ENCODE measurements around the gene SLC6A1. TPM values are rescaled to one million over a fixed set of nuclear protein-coding genes. Genes with fewer than 3 reads are reported as not detected.

SLC6A1 gene
- total and polyA plus RNA-seq, 2 of the 8 experiments (the other 6 are each of a cell fraction or from before 2014, with no cell fraction given), result 0.30 to 0.63 TPM

- WGBS, 2 experiments (ENCODE audit: extremely low coverage in 1 of 2, insufficient coverage in 1 of 2, insufficient read length in 1 of 2, insufficient replicate concordance in 2 of 2, low coverage in 1 of 2, low lambda C conversion rate in 2 of 2, missing lambda C conversion rate in 1 of 2), result 98% methylated on average over 4 of the region's 4 CpGs; no CpG with 5 or more reads in 1 of the 2 experiments
- CTCF ChIA-PET (ENCODE audit: partially characterized antibody), result interaction anchor here (1.0 to 1.7 kb wide), 2 partner anchors 26 to 142 kb away, joined by 3 to 7 read pairs; no protein-coding TSS in a partner anchor
These were observed 95.5 kb downstream of the SLC6A1 start for GRCh38 chr3:11088066-11088465.

More at GRCh38 chr3:11088066-11088465, 95.5 kb downstream of the SLC6A1 start:
- Histone ChIP-seq H3K79me1 (ENCODE audit: low read depth, low read length) (no peaks in the 10 kb centered on the region), H4K8ac (ENCODE audit: extremely low read depth, insufficient read depth, low read length) (no peak overlapping the region), H2AFZ (ENCODE audit: low read length) (no peak overlapping the region), H3K27ac (ENCODE audit: low read depth, low read length) (no peak overlapping the region), H3K23me2 (ENCODE audit: low read depth, low read length) (no peaks in the 10 kb centered on the region), H3K18ac (ENCODE audit: extremely low read depth, low read length) (no peak overlapping the region), H2BK15ac (ENCODE audit: low read length) (no peak overlapping the region), H2AK5ac (ENCODE audit: low read depth, low read length) (no peak overlapping the region), H2BK20ac (ENCODE audit: low read length) (no peak overlapping the region), H3K4me3 (ENCODE audit: extremely low read depth in 1 of 4, insufficient read depth in 2 of 4, low read depth in 3 of 4, low read length in 4 of 4) (no peak overlapping the region), H3K14ac (ENCODE audit: insufficient read length) (no peak overlapping the region), H3K27me3 (replicated peaks in 1 of 4; ENCODE audit: control insufficient read depth in 3 of 4, extremely low read depth in 1 of 4, insufficient read depth in 3 of 4, low read length in 3 of 4) (no peaks in the 10 kb centered on the region), H3K9me3 (ENCODE audit: insufficient read depth in 2 of 2, low read depth in 1 of 2, low read length in 1 of 2) (no peaks in the 10 kb centered on the region), H3K9ac (replicated peaks in 1 of 4; ENCODE audit: extremely low read depth in 1 of 4, low read depth in 3 of 4, low read length in 3 of 4) (no peak overlapping the region), H4K5ac (ENCODE audit: insufficient read length, low read depth, low read length) (no peak overlapping the region), H4K20me1 (replicated peaks in 1 of 2; ENCODE audit: control insufficient read depth in 1 of 2, insufficient read depth in 2 of 2, low read length in 2 of 2) (no peaks in the 10 kb centered on the region), H2BK120ac (replicated peaks; ENCODE audit: low read depth, low read length) (no peak overlapping the region), H3K4me1 (replicated peaks in 1 of 4; ENCODE audit: control insufficient read depth in 3 of 4, insufficient read depth in 4 of 4, low read length in 3 of 4) (no peaks in the 10 kb centered on the region), H3K36me3 (ENCODE audit: control insufficient read depth in 2 of 4, insufficient read depth in 4 of 4, low read length in 3 of 4) (no peaks in the 10 kb centered on the region), H3K23ac (ENCODE audit: insufficient read length) (no peak overlapping the region), H2BK5ac (ENCODE audit: low read depth, low read length) (no peak overlapping the region), H2BK12ac (ENCODE audit: low read depth, low read length) (no peak overlapping the region), H3K4ac (replicated peaks; ENCODE audit: insufficient read length, low read depth, low read length) (no peak overlapping the region), H4K91ac (replicated peaks; ENCODE audit: insufficient read length, low read length) (no peak overlapping the region), H3K4me2 (ENCODE audit: insufficient read depth in 1 of 2, low read depth in 2 of 2, low read length in 2 of 2) (no peak overlapping the region), H3K79me2 (ENCODE audit: control insufficient read depth in 1 of 2, insufficient read depth in 2 of 2, low read length in 2 of 2) (no peaks in the 10 kb centered on the region), H3K56ac (replicated peaks; ENCODE audit: insufficient read length, low read depth, low read length) (no peak overlapping the region)
- POLR2A ChIA-PET (ENCODE audit: partially characterized antibody), result no interaction called here
- no peak for DNase-seq (ENCODE audit: low read depth in 1 of 2, low spot score in 2 of 2)
- FAIRE-seq, result no peak
- TF ChIP-seq GABPA (IDR thresholded peaks at IDR 0.05; ENCODE audit: borderline replicate concordance, insufficient read depth, low read length) (no peak), POLR2A (IDR thresholded peaks at IDR 0.05; ENCODE audit: control extremely low read depth in 1 of 2, low read depth in 2 of 2, low read length in 2 of 2) (no peak), TAF1 (IDR thresholded peaks at IDR 0.05; ENCODE audit: low read depth, low read length) (no peak), TAF7 (optimal IDR thresholded peaks at IDR 0.05; ENCODE audit: borderline replicate concordance, low read depth, low read length) (no peak), SUZ12 (IDR thresholded peaks at IDR 0.05; ENCODE audit: low read length) (no peak), NRF1 (IDR thresholded peaks at IDR 0.05; ENCODE audit: low read depth, low read length) (no peak), SAP30 (IDR thresholded peaks at IDR 0.05; ENCODE audit: insufficient read depth, insufficient replicate concordance, low read length) (no peak), SP2 (IDR thresholded peaks at IDR 0.05; ENCODE audit: low read length) (no peak), RFX5 (IDR thresholded peaks at IDR 0.05; ENCODE audit: borderline replicate concordance, low read depth, low read length) (no peak), BACH1 (IDR thresholded peaks at IDR 0.05; ENCODE audit: low read length) (no peak), KDM4A (IDR thresholded peaks at IDR 0.05; ENCODE audit: low read depth, low read length, severe bottlenecking) (no peak), HDAC6 (IDR thresholded peaks at IDR 0.05; ENCODE audit: low read depth, low read length) (no peak)

Measured in H1 (cell line).